HCEC 1CT (cell line): ENCODE data around the gene MED16.
"Not testable (repeated sequence)": the region's sequence is repeated elsewhere in the genome, so short reads cannot be mapped to it uniquely, and the experiment has no call there.

Experiments used
- DNase-seq: peaks from one replicate; pipeline ENCODE4 v3.0.0-alpha.2; 2017

The MED16 gene

GRCh38 chr19:871446-872265 lies 21.3 kb downstream of the MED16 start:
- DNase-seq = peak; percentile 11

- no peak for DNase-seq
Observed at GRCh38 chr19:870963-871401, 22.0 kb downstream of the MED16 start.

- DNase-seq = no peak
Observed at GRCh38 chr19:870314-870713, 22.7 kb downstream of the MED16 start.

- peak; percentile 90 for DNase-seq
Observed at GRCh38 chr19:869245-870177, 23.5 kb downstream of the MED16 start.

- DNase-seq = no peak
Observed at GRCh38 chr19:868458-869244, 24.3 kb downstream of the MED16 start.

- no peak for DNase-seq
Observed at GRCh38 chr19:867855-868457, 25.0 kb downstream of the MED16 start.

- DNase-seq = no peak
Observed at GRCh38 chr19:867301-867793, 25.6 kb downstream of the MED16 start.

- DNase-seq = no peak
Observed at GRCh38 chr19:866769-867300, 26.2 kb downstream of the MED16 start.

GRCh38 chr19:863315-863620 lies 29.7 kb downstream of the MED16 start:
- no peak for DNase-seq

GRCh38 chr19:862581-863314 lies 30.2 kb downstream of the MED16 start:
- DNase-seq = no peak

- peak; percentile 13 for DNase-seq
Observed at GRCh38 chr19:861756-862580, 31.0 kb downstream of the MED16 start.

- DNase-seq = no peak
Observed at GRCh38 chr19:861141-861755, 31.7 kb downstream of the MED16 start.

GRCh38 chr19:858868-859843 lies 33.8 kb downstream of the MED16 start, which contains the start of gene CFD:
Gene CFD, plus strand, starts transcription at chr19:859664. Its CDS starts 26 bp downstream, at chr19:859690.
- DNase-seq = no peak

- DNase-seq = no peak
Observed at GRCh38 chr19:858284-858683, 34.7 kb downstream of the MED16 start.

GRCh38 chr19:855566-856120 lies 37.3 kb downstream of the MED16 start:
- no peak for DNase-seq

- no peak for DNase-seq
Observed at GRCh38 chr19:855142-855541, 37.8 kb downstream of the MED16 start.

- no peak for DNase-seq
Observed at GRCh38 chr19:854549-854948, 38.4 kb downstream of the MED16 start.

GRCh38 chr19:853614-854220 lies 39.3 kb downstream of the MED16 start:
- DNase-seq = not testable (repeated sequence)
